Osteocyte (in vitro differentiated cells): Measurements from ENCODE around the gene NRG3. TPM values are rescaled to one million over a fixed set of nuclear protein-coding genes. Genes with fewer than 3 reads are reported as not detected.

Experiments used
- DNase-seq: peaks from one replicate; pipeline ENCODE4 v3.0.0; 2021; ENCODE audit warnings: mixed read lengths; ENCODE audit not compliant: unreplicated experiment; ENCODE audit errors: extremely low spot score
- H3K27ac Mint-ChIP-seq: one replicate; pipeline ENCODE4 v1.8.0; 2021; ENCODE audit warnings: mild to moderate bottlenecking, mixed read lengths; ENCODE audit not compliant: unreplicated experiment
- H3K27me3 Mint-ChIP-seq: one replicate; pipeline ENCODE4 v1.8.0; 2021; ENCODE audit warnings: mixed read lengths; ENCODE audit not compliant: unreplicated experiment
- H3K36me3 Mint-ChIP-seq: one replicate; pipeline ENCODE4 v1.8.0; 2021; ENCODE audit warnings: mixed read lengths; ENCODE audit not compliant: unreplicated experiment
- H3K4me1 Mint-ChIP-seq: one replicate; pipeline ENCODE4 v1.8.0; 2021; ENCODE audit warnings: mixed read lengths; ENCODE audit not compliant: unreplicated experiment
- H3K4me3 Mint-ChIP-seq: one replicate; pipeline ENCODE4 v1.8.0; 2021; ENCODE audit warnings: mild to moderate bottlenecking, moderate library complexity, mixed read lengths; ENCODE audit not compliant: unreplicated experiment
- H3K9me3 Mint-ChIP-seq: one replicate; pipeline ENCODE4 v1.8.0; 2021; ENCODE audit warnings: mixed read lengths; ENCODE audit not compliant: unreplicated experiment
- CTCF ChIP-seq: fragments of 200-600 bp; sonication (generic); IDR thresholded peaks from 2 replicates; pipeline ENCODE4 v1.5.0; 2021; ENCODE audit warnings: antibody characterized with exemption, mild to moderate bottlenecking, moderate library complexity
- long read RNA-seq: library from polyadenylated mRNA; unstranded; transcript quantifications from one replicate; pipeline ENCODE4 v2.0.0, GENCODE V29; 2021
- total RNA-seq: library from RNA; stranded (reverse); gene quantifications from 2 replicates; pipeline ENCODE4 v1.2.1, GENCODE V29; 2021

Gene NRG3
- not detected in 2 replicates for total RNA-seq
- long read RNA-seq, partial matches to known transcripts = 0 of 1 reads
- long read RNA-seq, other reads (novel, unspliced or antisense) = 1 of 1 reads

- H3K36me3 Mint-ChIP-seq = no peaks in the 10 kb centered on the region
- TF ChIP-seq CTCF = no peak
- peaks cover 3% of the 10 kb centered on the region for H3K4me1 Mint-ChIP-seq
- peaks cover 59% of the 10 kb centered on the region for H3K27me3 Mint-ChIP-seq
- H3K4me3 Mint-ChIP-seq = peak within 1 kb of the TSS; percentile 47
- no peak for DNase-seq
- H3K27ac Mint-ChIP-seq = no peak within 1 kb of the TSS
- no peaks in the 10 kb centered on the region for H3K9me3 Mint-ChIP-seq
These were observed at the start of gene NRG3 for GRCh38 chr10:81874875-81875466. Gene NRG3 (plus strand): TSS chr10:81875194.

- DNase-seq = no peak
- no peaks in the 10 kb centered on the region for H3K27me3 Mint-ChIP-seq
- H3K4me1 Mint-ChIP-seq = no peaks in the 10 kb centered on the region
- no peak for TF ChIP-seq CTCF
- no peaks in the 10 kb centered on the region for H3K36me3 Mint-ChIP-seq
- no peak overlapping the region for H3K27ac Mint-ChIP-seq
- H3K9me3 Mint-ChIP-seq = peaks cover 26% of the 10 kb centered on the region
- no peak overlapping the region for H3K4me3 Mint-ChIP-seq
These were observed 46.7 kb upstream of the NRG3 start for GRCh38 chr10:81828251-81828650.

GRCh38 chr10:81831060-81831459 is 43.9 kb upstream of the NRG3 start:
- Mint-ChIP-seq H3K4me1 (no peaks in the 10 kb centered on the region), H3K36me3 (no peaks in the 10 kb centered on the region), H3K27ac (no peak overlapping the region), H3K27me3 (no peaks in the 10 kb centered on the region), H3K4me3 (no peak overlapping the region), H3K9me3 (peaks cover 20% of the 10 kb centered on the region)
- no peak for TF ChIP-seq CTCF
- DNase-seq = no peak

GRCh38 chr10:81838950-81839349 is 36.0 kb upstream of the NRG3 start:
- TF ChIP-seq CTCF = peak; percentile 25
- H3K4me1 Mint-ChIP-seq = no peaks in the 10 kb centered on the region
- no peak for DNase-seq
- H3K27ac Mint-ChIP-seq = no peak overlapping the region
- no peak overlapping the region for H3K4me3 Mint-ChIP-seq
- no peaks in the 10 kb centered on the region for H3K36me3 Mint-ChIP-seq
- H3K27me3 Mint-ChIP-seq = no peaks in the 10 kb centered on the region
- H3K9me3 Mint-ChIP-seq = no peaks in the 10 kb centered on the region

GRCh38 chr10:81843042-81843441 is 32.0 kb upstream of the NRG3 start:
- Mint-ChIP-seq H3K9me3 (no peaks in the 10 kb centered on the region), H3K4me3 (no peak overlapping the region)

More at GRCh38 chr10:81843042-81843441, 32.0 kb upstream of the NRG3 start:
- H3K4me1 Mint-ChIP-seq = no peaks in the 10 kb centered on the region
- DNase-seq = no peak
- TF ChIP-seq CTCF = no peak
- H3K36me3 Mint-ChIP-seq = no peaks in the 10 kb centered on the region
- no peak overlapping the region for H3K27ac Mint-ChIP-seq
- H3K27me3 Mint-ChIP-seq = peaks cover 4% of the 10 kb centered on the region
